Measurements from ENCODE around the gene ATAD3B.
"Not testable (repeated sequence)": the region's sequence is repeated elsewhere in the genome, so short reads cannot be mapped to it uniquely, and the experiment has no call there.

Gene ATAD3B

GRCh38 chr1:1517973-1518620 is 46.5 kb downstream of the ATAD3B start:
- no peak for DNase-seq

GRCh38 chr1:1518621-1519007 is 47.0 kb downstream of the ATAD3B start:
- not testable (repeated sequence) for DNase-seq

GRCh38 chr1:1519805-1520505 is 48.4 kb downstream of the ATAD3B start:
- not testable (repeated sequence) for DNase-seq

- no peak for DNase-seq
Measured at GRCh38 chr1:1521331-1521730, 49.8 kb downstream of the ATAD3B start.

- not testable (repeated sequence) for DNase-seq
Measured at GRCh38 chr1:1522536-1522935, 51.0 kb downstream of the ATAD3B start.

- DNase-seq = not testable (repeated sequence)
Measured at GRCh38 chr1:1523226-1523625, 51.7 kb downstream of the ATAD3B start.

GRCh38 chr1:1523651-1524050 is 52.1 kb downstream of the ATAD3B start:
- DNase-seq = not testable (repeated sequence)

GRCh38 chr1:1524750-1525383 is 53.3 kb downstream of the ATAD3B start:
- not testable (repeated sequence) for DNase-seq

- not testable (repeated sequence) for DNase-seq
Measured at GRCh38 chr1:1526476-1526875, 54.9 kb downstream of the ATAD3B start.

- no peak for DNase-seq
Measured at GRCh38 chr1:1527092-1527816, 55.7 kb downstream of the ATAD3B start.

- DNase-seq = no peak
Measured at GRCh38 chr1:1528301-1529267, 57.0 kb downstream of the ATAD3B start.

GRCh38 chr1:1529321-1529720 is 57.8 kb downstream of the ATAD3B start:
- DNase-seq = no peak

GRCh38 chr1:1529936-1530335 is 58.4 kb downstream of the ATAD3B start:
- DNase-seq = no peak

- DNase-seq = no peak
Measured at GRCh38 chr1:1531947-1532346, 60.4 kb downstream of the ATAD3B start.

- DNase-seq = not testable (repeated sequence)
Measured at GRCh38 chr1:1533176-1533893, 61.8 kb downstream of the ATAD3B start.

GRCh38 chr1:1533894-1534291 is 62.3 kb downstream of the ATAD3B start:
- DNase-seq = not testable (repeated sequence)

- no peak for DNase-seq
Measured at GRCh38 chr1:1534401-1535154, 63.0 kb downstream of the ATAD3B start.

GRCh38 chr1:1535201-1536018 is 63.8 kb downstream of the ATAD3B start:
- no peak for DNase-seq

GRCh38 chr1:1536019-1536937 is 64.7 kb downstream of the ATAD3B start:
- DNase-seq = no peak
